Measurements from ENCODE around the gene RAI1.
A peak's percentile ranks its signal among the peaks of the same experiment; 100 is the strongest.
"Not testable (repeated sequence)": the region's sequence is repeated elsewhere in the genome, so short reads cannot be mapped to it uniquely, and the experiment has no call there.

The RAI1 gene

DNA sequence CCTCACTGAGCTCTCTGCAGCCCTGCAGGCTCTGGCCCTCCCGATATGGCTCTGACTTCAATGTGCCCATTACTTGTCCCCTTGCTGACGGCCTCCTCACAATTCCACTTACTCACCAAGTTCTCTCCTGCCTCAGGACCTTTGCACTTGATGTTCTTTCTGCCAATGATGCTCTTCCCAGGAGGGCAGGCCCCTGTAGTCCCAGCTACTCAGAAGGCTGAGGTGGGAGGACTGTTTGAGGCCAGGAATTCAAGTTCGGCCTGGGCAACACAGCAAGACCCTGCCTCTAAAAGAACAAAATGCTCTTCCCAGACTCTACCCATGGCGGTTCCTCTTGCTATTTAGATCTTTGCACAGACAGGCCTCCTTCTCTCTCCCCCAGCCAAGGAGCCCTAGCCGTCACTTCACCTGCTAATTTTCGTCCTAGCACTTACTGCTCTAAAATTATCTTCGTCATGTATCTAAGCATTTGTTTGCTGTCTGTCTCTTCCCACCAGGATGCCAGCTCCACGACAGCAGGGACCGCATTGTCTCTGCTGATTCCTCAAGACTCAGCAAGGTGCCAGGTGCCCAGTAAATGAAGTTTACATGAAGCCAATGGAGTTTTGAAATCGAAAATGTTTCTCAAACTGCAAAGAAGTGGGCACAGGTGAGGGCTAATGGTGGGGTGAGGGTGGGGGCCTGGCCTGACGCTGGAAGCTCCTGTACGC is 626 bp upstream of the RAI1 start:
- no peak for DNase-seq (ENCODE audit: low read depth in 1 of 2, low spot score in 1 of 2)

DNA sequence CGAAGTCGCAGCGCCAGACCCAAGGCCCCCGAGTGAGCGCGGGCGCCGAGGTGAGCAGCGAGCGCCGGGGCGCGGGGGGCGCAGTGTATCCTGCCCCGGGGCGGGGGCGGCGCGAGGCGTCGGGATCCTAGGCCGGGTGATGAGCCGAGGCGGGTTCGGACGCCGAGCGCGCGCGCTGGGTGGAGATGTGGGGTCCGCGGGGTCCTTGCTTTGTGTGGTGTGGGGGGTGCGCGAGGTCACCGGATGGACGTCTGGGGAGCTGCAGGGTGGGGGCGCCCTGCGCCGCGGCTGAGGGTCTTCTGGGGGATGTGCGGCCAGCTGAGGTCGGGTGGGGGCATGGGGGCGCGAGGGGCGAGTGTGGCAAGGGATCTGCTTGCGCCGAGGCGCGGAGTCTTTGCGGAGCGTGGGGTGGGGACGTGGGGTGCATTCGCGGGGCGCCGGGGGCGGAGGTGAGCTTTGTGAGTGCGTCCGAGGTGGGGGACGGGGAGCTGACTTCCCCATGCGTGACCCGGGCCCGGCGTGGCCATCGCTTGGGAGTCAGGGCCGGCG is 560 bp downstream of the RAI1 start:
- no peak for DNase-seq (ENCODE audit: low read depth in 1 of 2, low spot score in 1 of 2)

DNA sequence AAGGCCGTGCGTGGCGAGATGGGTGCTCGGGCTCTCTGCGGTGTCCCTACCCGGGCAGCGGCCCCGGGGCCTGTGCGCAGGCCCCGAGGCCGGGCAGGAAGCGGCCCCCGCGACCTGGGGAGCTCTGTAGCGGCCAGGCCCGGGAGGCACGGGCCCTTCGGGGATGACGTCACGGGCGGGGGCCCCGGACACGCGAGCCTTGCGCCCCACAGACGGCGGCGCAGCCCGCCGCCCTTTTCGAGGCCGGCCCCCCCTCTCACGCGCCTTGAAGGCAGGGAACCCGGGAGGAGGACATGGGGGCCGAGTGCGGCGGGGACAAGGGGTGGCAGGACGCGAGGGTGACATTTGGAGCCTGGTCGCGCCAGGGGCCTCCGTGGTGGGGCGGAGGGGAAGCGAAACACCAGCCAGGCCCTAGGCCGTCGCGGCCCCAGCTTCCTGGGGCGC is 1.1 kb downstream of the RAI1 start:
- peak in 1 of 2 donors; percentile 21 for DNase-seq (ENCODE audit: low read depth in 1 of 2, low spot score in 1 of 2)

DNA sequence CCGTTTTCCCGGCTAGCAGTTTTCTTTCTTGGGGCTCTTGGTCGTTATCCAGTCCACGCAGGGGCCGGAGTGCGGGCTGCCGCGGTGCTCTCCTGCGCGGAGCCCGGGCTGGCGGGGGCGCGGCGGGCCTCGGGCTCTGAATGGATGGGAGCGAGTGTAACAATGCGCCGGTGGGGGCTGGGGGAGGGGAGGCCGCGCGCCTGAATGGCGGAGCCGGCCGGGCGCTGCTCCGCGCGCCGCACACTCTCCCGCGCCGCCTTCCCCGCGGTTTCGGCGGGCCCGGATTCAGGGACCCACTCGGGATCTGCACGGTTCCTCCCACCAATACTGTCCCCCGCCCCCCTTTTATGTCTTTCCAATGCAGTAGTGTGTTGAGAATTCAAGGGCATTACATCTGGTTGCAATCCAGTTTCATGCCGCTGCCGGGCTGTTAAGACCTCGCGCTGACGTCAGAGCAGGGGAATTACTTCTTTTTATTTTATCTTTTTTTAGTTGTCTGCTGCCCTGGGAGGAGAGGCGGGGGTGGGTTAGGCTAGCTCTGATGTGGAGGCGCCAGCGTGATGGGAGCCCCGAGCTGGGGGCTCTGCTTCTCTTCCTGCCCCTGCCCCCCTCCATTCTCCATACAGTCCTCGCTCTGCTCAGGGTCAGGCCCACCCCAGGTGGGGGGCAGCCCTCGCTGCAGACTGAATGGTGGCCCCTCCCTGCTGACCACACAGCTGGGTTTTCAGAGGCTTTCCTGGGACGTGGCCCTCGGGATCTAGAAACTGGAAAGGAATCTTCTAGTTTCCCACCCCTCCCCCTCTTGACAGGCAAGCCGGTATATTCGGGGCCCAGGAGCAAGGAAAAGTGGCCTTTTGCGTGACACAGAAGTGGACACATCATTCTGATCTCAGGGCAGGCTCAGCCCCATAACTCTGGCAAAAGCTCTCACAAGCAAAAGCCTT is 1.8 kb downstream of the RAI1 start:
- peak; percentile 38 to 45 for DNase-seq (ENCODE audit: low read depth in 1 of 2, low spot score in 1 of 2)

- no peak for DNase-seq (ENCODE audit: low read depth in 1 of 2, low spot score in 1 of 2)
Observed at GRCh38 chr17:17683710-17684365, 2.6 kb downstream of the RAI1 start.

- DNase-seq (ENCODE audit: low read depth in 1 of 2, low spot score in 1 of 2) = no peak
Observed at GRCh38 chr17:17684906-17685774, 3.9 kb downstream of the RAI1 start.

DNA sequence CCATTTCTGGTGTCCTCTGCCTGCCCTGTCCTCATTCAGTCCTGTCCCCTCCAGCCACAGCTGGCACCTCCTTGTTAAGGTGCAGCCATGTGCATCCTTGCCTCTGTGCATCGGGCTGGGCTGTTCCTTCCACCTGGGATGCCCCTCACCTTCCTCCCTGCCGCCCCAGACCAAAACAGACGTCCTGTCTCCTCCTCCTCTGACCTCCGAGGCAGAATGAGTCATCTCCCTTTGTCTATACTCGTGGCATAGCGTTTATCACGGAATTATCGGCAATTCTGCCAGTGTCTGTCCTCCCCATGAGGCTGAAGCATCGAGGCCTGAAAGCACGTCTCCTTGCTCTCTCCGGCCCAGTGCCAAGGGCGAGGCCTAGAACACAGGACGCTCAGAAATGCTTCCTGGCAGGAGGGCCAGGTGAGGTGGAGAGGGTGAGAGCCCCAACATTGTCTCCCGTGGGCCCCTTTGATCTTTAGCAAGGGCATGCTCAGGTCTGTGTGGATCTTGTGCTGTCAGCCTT is 4.6 kb downstream of the RAI1 start:
- no peak for DNase-seq (ENCODE audit: low read depth in 1 of 2, low spot score in 1 of 2)

- no peak for DNase-seq (ENCODE audit: low read depth in 1 of 2, low spot score in 1 of 2)
Observed at GRCh38 chr17:17689312-17689711, 8.1 kb downstream of the RAI1 start.

DNA sequence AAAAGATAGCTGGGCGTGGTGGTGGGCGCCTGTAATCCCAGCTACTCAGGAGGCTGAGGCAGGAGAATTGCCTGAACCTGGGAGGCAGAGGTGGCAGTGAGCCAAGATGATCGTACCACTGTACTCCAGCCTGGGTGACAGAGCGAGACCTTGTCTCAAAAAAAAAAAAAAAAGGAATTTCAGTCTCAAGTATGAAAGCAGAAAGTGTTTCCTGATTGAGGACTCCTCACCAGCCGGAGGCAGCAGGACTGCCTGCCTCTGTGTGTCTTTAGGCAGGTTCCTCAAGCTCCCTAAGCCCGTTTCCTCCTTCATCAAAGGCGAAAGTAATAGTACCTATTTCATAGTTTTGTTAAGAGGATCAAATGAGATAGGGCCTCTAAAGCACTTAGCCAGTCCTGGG is 9.0 kb downstream of the RAI1 start:
- not testable (repeated sequence) for DNase-seq (ENCODE audit: low read depth in 1 of 2, low spot score in 1 of 2)

- no peak for DNase-seq (ENCODE audit: low read depth in 1 of 2, low spot score in 1 of 2)
Observed at GRCh38 chr17:17691468-17692263, 10.4 kb downstream of the RAI1 start.

DNA sequence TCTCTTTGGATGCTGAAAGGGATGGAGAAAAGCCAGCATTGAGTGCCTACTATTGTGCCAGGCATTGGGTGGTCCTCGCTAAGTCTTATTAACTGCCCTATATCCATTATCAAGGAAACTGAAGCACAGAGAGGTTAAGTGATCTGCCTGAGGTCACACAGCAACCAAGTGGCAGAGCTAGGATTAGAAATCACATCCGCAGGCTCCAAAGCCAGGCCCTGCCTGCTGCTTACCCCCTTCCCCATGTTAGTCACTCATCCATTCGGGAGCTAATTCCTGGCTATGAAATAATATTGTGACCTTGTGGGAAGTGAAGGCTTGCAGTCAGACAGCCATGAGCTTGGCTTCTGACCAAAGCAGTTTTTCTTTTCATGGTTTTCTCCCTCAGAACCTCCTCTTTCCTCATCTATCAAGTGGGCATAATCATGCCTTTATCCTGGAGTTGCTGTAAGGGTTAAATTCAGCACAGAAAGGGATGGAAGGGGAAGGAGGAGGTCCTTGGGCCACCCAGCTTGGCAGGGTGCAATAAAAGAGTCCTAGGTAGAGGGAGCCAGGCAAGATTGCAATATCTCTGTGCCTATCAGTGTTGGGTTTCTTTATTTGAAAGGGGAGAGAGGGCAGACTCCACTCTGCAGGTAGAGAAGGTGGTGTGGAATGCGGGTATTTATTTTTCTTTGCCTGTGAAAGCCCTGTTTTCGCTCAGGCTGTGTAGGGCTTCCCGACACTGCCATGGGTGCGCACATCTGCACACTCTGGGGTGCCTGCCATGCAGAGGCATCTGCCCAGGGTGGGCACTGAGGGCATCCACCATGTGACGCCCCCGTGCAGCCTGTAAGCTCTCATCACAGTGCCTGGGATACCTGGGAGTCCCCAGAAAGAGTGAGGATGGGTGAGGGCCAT is 11.3 kb downstream of the RAI1 start:
- no peak for DNase-seq (ENCODE audit: low read depth in 1 of 2, low spot score in 1 of 2)

GRCh38 chr17:17693253-17694168 is 12.3 kb downstream of the RAI1 start:
- no peak for DNase-seq (ENCODE audit: low read depth in 1 of 2, low spot score in 1 of 2)

GRCh38 chr17:17694169-17695081 is 13.2 kb downstream of the RAI1 start:
- peak; percentile 46 to 57 for DNase-seq (ENCODE audit: low read depth in 1 of 2, low spot score in 1 of 2)

DNA sequence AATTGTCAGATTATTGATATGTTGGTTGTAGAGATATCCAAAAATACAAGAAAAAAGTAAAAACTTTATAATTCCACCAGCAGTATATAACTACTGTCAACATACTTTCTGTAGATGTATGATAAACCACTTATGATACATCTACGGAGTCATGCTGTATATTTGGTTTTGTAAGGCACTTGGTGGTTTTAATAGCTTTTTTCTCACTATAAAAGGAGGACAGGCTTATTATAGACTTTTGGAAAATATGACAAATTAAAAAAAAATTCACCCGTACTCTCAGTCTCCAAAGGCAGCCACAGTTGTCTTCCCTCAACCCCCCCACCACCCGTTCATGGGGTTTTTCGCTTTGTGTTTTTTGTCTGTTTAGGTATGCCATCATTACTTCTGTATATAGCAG is 14.8 kb downstream of the RAI1 start:
- DNase-seq (ENCODE audit: low read depth in 1 of 2, low spot score in 1 of 2) = peak in 1 of 2 donors; percentile 15

DNA sequence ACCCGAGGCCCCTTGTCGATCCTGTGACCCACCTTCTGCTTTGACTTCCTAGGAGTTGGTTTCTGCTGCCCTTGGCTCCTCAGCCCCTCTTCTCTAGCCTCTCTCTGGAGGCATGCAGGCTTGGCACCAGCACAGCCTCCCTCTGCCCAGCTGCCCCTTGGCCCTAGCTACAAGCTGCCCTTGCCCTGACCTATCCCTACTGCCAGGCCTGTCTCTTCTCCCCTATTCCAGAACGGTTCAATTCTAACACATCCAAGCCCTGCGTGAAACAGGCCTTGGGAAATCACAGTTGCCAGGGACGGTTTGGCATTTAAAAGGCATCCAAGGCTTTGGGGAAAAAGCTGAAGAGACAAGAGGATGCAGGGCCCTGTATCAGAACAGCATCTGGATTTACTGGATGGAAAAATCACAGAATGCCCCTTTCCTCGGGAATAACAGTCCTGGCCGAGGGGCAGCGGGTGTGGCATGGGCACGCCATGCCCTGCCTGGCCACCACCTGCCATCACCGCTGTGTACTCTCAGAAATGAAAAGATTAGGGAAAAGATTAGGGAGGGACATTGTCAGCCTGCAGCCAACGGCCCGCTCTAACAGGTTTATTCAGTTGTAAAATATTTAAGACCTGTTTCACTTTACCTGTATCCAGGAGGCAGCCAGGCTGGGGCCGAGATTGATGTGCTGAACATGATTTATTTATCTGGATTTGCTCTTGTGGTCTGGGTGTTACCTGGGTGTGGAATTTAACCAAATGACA is 15.8 kb downstream of the RAI1 start:
- no peak for DNase-seq (ENCODE audit: low read depth in 1 of 2, low spot score in 1 of 2)

GRCh38 chr17:17698371-17698770 is 17.1 kb downstream of the RAI1 start:
- DNase-seq (ENCODE audit: low read depth in 1 of 2, low spot score in 1 of 2) = no peak
